GM18505 (cell line): ENCODE data around the gene OR5AC2.

Experiments
- ATAC-seq: cut with Tn5 transposase; IDR thresholded peaks from one replicate; pipeline ENCODE4 v1.9.1; 2021; ENCODE audit not compliant: unreplicated experiment
- POLR2A ChIP-seq: IDR thresholded peaks from 4 replicates; pipeline ENCODE4 v1.6.1; 2011; ENCODE audit warnings: borderline replicate concordance; ENCODE audit not compliant: insufficient read depth, insufficient read length; ENCODE audit errors: extremely low read depth

Gene OR5AC2, protein sequence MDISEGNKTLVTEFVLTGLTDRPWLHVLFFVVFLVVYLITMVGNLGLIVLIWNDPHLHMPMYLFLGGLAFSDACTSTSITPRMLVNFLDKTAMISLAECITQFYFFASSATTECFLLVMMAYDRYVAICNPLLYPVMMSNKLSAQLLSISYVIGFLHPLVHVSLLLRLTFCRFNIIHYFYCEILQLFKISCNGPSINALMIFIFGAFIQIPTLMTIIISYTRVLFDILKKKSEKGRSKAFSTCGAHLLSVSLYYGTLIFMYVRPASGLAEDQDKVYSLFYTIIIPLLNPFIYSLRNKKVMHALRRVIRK

DNA sequence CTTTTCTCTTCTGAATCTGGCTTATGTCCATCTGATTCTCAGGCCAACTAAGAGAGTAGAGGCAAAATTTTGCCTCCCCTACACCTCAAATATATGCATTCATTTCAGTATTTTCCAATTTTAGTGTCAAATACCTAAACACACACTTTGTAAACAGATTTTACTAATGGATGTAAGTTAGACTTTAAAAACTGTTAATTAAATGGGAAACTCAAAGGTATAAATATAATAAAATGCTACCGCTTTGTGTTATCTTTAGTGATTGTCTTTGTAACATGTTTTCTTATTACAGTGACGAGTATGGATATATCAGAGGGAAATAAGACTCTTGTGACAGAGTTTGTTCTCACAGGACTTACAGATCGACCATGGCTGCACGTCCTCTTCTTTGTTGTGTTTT lies at the start of gene OR5AC2:
Gene OR5AC2 (plus strand): TSS at position 301 of the 400 bp plus-strand sequence. CDS start 0 bp downstream, at position 301.
- ATAC-seq, result no peak
- no peak for TF ChIP-seq POLR2A

DNA sequence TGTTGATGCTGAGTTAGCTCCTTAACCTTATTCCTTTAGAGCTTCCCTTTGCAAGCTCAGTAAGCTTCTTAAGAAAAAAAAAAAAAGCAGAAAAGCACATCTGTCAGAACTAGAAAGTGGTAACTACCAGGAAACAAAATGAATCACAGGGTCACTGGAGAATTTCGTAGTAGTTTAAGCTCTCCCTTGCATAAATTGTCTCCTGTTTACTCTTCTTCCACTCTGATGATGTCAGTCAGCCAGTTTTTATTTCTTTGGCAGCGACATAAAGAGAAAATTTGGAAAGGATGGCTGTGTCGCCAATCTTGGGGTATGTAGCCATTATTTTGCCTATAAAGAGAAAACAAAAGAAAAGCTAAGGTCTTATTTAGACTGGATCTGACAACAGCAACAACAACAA lies 48.7 kb upstream of the OR5AC2 start:
- no peak for TF ChIP-seq POLR2A
- ATAC-seq, result no peak

DNA sequence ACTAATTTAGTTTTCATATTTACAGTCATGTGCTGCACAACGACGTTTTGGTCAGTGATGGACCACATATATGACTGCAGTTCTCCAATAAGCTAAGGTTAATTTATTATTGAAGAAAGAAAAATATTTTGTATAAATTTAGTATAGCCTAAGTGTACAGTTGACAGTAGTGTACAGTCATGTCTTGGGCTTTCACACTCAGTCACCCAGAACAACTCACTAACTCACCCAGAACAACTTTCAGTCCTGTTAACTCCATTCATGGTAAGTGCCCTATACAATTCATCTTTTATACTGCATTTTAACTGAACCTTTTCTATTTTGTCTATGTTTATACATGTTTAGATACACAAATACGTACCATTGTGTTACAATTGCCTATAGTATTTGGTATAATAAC lies 48.1 kb upstream of the OR5AC2 start:
- ATAC-seq, result peak; percentile 32
- TF ChIP-seq POLR2A, result no peak

DNA sequence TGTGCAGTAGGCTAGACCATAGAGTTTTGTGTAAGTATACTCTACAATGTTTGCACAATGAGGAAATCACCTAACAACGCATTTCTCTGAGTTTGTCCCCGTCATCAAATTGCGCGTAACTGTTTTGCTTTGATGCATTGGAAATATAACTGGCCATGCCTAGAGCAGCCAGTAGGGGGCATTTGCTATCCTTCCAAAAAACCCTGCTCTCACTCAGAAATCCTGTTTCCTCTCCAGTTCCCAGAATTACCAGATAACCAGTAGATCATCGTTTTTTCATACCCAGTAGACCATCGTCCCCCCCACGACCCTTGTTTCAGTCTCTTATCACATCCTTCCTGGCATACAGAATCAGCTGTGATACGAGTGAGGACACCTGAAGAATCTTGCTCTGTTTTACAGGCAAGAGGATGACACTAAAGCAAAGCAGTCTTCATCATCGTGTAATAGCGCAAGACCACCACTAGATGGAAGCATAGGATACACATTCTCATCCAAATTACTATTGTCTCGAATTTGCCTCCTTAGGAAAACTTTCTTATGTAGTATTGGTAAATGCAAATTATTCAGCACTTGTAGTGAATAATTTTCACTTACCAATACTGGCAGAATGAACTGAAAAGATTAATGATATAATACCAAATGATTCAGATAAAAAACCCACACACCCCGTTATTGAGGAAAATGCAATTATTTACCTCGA lies 47.5 kb upstream of the OR5AC2 start:
- peak; percentile 95 for ATAC-seq
- no peak for TF ChIP-seq POLR2A

DNA sequence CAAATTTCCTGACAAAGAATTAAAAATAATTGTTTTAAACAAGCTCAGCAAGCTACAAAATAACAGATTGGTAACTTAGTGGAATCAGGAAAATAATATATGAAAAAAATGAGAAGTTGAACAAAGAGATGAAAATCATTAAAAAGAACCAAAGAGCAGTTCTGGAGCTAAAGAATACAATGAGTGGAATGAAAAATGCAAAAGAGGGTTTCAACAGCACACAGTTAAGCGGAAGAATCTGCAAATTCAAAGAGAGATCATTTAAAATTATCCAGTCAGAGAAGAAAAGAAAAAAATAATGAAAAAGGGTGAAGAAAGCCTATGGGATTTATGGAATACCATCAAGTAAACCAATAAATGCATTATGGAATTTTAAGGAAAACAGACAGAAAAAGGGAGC lies 45.6 kb upstream of the OR5AC2 start:
- no peak for TF ChIP-seq POLR2A
- ATAC-seq, result no peak

DNA sequence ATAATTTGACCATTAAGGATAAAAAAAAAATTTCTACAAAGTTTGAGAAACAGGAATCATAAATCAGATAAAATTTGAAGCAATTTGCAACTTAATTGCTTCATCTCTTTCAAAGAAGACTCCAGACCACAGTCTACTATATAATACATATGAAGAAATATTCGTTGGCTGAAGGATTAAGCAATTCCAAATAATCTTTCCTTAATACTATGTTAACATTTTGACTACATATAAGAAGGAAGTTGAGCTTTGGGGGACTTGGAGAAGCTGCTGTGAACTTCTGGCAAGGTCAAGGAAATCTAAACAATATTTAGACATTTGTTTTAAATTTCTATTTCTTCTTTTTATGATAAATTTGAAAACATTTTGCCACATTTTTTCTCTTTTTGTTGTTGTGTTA lies 38.4 kb upstream of the OR5AC2 start:
- TF ChIP-seq POLR2A, result no peak
- ATAC-seq, result no peak

DNA sequence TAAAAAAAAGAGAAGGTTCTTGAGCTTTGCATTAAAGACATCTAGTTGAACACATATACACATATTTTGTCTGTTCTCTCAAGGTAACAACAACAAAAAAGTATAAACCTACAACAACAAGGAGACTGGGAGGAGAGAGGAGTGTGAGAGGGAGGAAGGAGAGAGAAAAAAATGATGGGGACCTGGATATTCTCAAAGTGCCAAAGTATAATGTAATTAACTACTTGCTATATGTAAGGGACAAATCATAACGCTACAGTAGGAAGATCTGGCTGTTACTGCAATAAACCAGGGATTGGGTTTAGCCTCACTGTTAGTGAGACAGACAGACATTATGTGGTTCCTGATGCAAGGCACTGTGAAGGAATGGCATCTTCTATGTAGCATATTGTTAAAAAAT lies 37.7 kb upstream of the OR5AC2 start:
- no peak for TF ChIP-seq POLR2A
- ATAC-seq, result no peak

DNA sequence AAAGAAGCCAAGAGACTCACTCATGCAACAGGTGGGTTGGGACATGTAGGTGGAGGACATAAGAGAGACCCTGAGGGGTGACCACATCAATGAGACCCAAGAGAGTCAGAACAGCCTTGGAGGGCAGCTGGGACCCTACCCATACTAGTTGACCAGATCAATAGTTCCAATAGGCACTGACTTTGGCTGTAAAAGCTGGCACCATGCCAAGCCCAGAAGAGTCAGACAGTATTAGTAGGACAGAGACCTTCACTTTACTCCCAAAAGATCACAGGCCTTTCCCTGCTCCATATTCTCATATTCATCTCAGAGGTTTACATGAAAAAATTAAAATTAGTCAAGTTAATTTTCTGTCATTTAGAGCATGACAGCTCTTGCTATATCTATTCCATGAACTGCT lies 30.9 kb upstream of the OR5AC2 start:
- no peak for ATAC-seq

DNA sequence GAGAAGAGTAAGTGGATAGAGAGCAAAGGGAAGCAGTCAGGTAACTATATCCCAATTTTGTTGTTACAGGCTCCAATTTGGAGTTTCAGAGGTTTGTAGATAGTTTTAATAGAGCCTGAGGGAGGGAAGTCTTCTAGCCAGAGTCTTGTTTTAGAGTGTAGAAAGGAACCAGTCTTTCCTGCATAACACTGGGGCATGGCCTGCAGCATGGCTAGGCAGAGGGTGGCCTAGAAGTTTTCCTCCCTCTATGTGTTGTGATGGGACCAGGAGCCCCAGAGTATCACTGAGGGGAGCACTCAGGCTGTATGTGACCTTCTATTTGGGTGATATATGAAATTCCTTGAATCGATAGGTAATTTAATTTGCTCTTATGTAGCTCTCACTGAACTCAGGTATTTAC lies 29.3 kb upstream of the OR5AC2 start:
- ATAC-seq, result no peak

More for the DNA sequence above, 30.9 kb upstream of the OR5AC2 start:
- no peak for TF ChIP-seq POLR2A

DNA sequence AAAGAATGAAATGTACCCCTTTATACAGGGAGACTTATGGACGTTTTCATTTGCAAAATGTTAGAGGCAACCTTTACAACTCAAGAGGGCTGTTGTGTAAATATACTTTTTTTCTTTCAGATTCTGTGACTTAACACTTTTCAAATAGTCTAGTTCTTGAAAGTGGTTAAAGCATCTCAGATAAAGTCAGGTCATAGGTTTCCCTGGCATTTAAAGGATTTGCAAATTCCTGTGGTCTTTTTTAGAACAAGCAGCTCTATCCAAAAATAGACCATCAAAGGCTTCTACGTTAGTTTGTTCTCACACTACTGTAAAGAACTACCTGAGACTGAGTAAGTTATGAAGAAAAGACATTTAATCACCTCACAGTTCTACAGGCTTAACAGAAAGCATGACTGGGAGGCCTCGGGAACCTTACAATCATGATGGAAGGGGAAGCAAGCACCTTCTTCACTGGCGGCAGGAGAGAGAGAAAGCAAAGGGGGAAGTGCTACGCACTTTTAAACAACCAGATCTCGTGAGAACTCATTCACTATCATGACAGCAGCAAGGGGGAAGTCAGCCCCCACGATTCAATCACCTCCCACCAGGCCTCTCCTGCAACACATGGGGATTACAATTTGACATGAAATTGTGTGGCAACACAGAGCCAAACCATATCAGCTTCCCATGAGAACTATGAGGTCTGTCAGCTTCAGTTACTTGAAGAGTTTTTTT lies 28.6 kb upstream of the OR5AC2 start:
- ATAC-seq, result no peak
- TF ChIP-seq POLR2A, result no peak

More for the DNA sequence above, 29.3 kb upstream of the OR5AC2 start:
- TF ChIP-seq POLR2A, result no peak

DNA sequence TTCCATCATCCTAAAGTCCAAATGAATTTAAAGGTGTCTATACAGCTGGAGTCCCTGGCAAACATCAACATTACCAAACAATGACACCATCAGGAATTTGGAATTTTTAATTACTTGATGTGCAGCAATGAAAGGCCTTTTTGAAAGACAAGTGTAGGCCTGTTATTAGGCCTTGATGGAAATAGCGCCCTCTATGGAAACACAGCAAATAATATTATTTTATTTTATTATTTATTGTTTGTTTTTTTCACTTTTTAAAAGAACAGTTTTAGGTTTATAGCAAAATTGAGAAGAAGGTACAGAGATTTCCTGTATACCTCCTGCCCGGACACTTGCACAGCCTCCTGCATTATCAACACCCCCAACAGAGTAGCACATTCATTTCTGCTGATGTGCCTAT lies 18.1 kb upstream of the OR5AC2 start:
- no peak for ATAC-seq
- no peak for TF ChIP-seq POLR2A

DNA sequence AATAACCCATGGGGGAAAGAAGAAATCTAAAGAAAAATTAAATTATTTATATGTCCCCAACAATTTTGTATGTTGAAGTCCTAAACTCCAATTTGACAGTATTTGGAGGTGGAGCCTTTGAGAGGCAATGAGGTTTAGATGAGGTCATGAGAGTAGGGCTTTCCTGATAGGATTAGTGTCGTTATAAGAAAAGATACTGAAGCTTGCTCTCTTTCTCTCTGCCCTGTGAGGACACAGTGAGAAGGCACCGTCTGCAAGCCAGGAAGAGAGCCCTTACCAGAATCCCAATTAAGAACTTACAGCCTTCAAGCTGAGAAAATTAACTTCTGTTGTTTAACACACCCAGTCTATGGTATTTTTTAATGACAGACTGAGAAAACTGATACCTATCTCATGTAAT lies 16.1 kb upstream of the OR5AC2 start:
- no peak for ATAC-seq
- no peak for TF ChIP-seq POLR2A

DNA sequence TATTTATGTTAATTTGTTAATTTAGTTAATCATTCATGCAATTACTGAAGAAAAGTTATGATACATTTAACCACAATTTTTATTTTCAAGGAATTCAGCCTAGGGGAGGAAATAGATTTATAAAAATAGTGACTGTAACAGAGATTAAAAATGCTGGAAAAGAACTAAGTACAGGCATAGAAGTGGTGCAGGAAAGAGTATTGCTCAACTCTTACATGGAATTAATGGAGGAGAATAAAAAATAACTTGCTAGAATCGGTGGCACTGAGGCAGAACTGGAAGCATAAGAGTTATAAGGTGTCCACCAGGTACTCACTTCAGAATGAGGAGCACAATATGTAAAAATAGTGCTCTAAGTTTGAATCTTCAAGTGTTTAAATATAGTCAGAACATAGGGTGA lies 13.5 kb upstream of the OR5AC2 start:
- no peak for TF ChIP-seq POLR2A
- ATAC-seq, result no peak

DNA sequence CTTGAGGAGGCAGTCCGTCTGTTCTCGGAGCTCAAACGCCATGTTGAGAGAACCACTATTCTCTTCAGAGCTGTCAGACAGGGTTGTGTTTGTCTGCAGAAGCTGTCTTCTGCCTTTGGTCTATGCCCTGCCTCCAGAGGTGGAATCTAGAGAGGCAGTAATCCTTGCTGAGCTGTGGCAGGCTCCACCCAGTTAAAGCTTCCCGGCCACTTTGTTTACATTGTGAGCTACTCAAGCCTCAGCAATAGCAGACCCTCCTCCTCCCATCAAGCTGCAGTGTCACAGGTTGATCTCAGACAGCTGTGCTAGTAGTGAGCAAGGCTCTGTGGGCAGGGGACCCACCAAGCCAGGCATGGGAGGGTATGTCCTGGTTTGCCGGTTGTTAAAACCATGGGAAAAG lies 8.9 kb downstream of the OR5AC2 start:
- TF ChIP-seq POLR2A, result no peak
- ATAC-seq, result no peak

DNA sequence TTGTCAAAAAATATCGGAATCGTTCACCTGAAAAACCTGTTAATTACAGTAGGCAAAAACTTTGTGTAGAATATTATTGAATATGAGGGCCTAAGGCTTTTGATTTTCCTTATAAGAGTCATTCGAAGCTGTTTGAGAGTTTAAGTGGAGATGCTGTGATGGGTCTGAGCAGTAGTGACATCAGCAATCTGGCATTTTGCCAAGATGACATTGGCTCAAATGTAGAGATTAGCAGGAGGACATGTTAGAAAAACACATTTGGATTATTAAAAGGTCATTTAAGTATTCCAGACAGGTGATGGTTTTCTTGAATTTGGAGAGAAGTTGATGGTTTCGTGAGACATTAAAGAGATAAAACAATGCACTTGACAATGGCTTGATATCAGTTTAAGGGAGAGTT lies 12.9 kb downstream of the OR5AC2 start:
- no peak for TF ChIP-seq POLR2A
- no peak for ATAC-seq

DNA sequence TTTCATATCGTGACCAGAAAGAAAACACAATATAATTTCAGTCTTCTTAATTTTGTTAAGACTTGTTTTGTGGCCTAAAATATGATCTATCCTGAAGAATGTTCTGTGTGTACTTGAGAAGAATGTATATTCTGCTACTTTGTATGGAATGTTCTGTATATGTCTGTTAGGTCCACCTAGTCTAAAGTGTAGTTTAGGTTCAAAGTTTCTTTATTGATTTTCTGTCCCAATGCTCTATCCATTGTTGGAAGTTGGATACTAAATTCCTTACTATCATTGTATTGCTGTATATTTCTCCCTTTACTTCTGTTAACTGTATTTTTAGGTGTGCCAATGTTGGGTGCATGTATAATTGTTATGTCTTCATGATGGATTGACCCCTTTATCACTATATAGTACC lies 21.2 kb downstream of the OR5AC2 start:
- TF ChIP-seq POLR2A, result no peak
- no peak for ATAC-seq
